ENCODE results near the gene ZBED3. TPM values are rescaled to one million over a fixed set of nuclear protein-coding genes. Genes with fewer than 3 reads are reported as not detected.

Gene ZBED3
- total RNA-seq, 1 experiment from 2014 or later = 6.8 TPM

GRCh38 chr5:77087484-77088261 lies 588 bp upstream of the ZBED3 start:
- intact Hi-C loops (cut with micrococcal nuclease; ENCODE audit: unreplicated experiment) = no loop called here
- H3K27me3 ChIP-seq (ENCODE audit: control insufficient read depth, insufficient read depth, low read length) = no peaks in the 10 kb centered on the region
- H3K36me3 ChIP-seq (ENCODE audit: control insufficient read depth, insufficient read depth, low read length) = peaks cover 2% of the 10 kb centered on the region; the same call in 1 of the 2 replicates
- peak overlapping the region; percentile 79 to 84 for H3K4me3 ChIP-seq (ENCODE audit: low read depth in 2 of 2, low read length in 2 of 2)
- in situ Hi-C loops (cut with HindIII; ENCODE audit: low pct_unique_long_range_greater_than_20kb, low sequenced_read_pairs) = no loop called here
- ChIA-PET POLR2A (interaction anchor here (0.6 kb wide), 1 partner anchor 719 kb away, joined by 4 read pairs; no protein-coding TSS in a partner anchor), CTCF (no interaction called here)
- DNase-seq (ENCODE audit: low read depth, low spot score) = no peak
- ATAC-seq = no peak
- no peak for TF ChIP-seq REST (IDR thresholded peaks at IDR 0.05; ENCODE audit: insufficient read depth in 1 of 2, low read depth in 2 of 2, low read length in 1 of 2)
- TF ChIP-seq CTCF (IDR thresholded peaks at IDR 0.05) = no peak
- no peak for TF ChIP-seq TCF7L2 (IDR thresholded peaks at IDR 0.05; ENCODE audit: low read depth, low read length)
- TF ChIP-seq POLR2AphosphoS5 (IDR thresholded peaks at IDR 0.05; ENCODE audit: low read depth, low read length) = no peak
- no peak for TF ChIP-seq SIN3A (IDR thresholded peaks at IDR 0.05; ENCODE audit: borderline replicate concordance, insufficient read depth, low read depth, low read length)
- BruUV-seq (replicated peaks) = no TSS peak
- H3K4me1 ChIP-seq (ENCODE audit: control insufficient read depth, insufficient read depth, low read length) = peaks cover 14% of the 10 kb centered on the region
- no peaks in the 10 kb centered on the region for H3K9me3 ChIP-seq (ENCODE audit: control insufficient read depth, insufficient read depth, low read depth, low read length)
- peak overlapping the region; percentile 94 for H3K27ac ChIP-seq (ENCODE audit: low read length)

GRCh38 chr5:77086368-77086688 lies 757 bp downstream of the ZBED3 start:
- peaks cover 2% of the 10 kb centered on the region; the same call in 1 of the 2 replicates for H3K36me3 ChIP-seq (ENCODE audit: control insufficient read depth, insufficient read depth, low read length)
- no peak for DNase-seq (ENCODE audit: low read depth, low spot score)
- H3K27ac ChIP-seq (ENCODE audit: low read length) = peak overlapping the region; percentile 94
- CTCF ChIA-PET = interaction anchor here (0.6 kb wide), 1 partner anchor 43 kb away, joined by 7 read pairs; no protein-coding TSS in a partner anchor
- in situ Hi-C loops (cut with HindIII; ENCODE audit: low pct_unique_long_range_greater_than_20kb, low sequenced_read_pairs) = no loop called here
- peaks cover 14% of the 10 kb centered on the region for H3K4me1 ChIP-seq (ENCODE audit: control insufficient read depth, insufficient read depth, low read length)
- TF ChIP-seq CTCF (IDR thresholded peaks at IDR 0.05) = no peak
- TF ChIP-seq SIN3A (IDR thresholded peaks at IDR 0.05; ENCODE audit: borderline replicate concordance, insufficient read depth, low read depth, low read length) = no peak
- TF ChIP-seq REST (IDR thresholded peaks at IDR 0.05; ENCODE audit: insufficient read depth in 1 of 2, low read depth in 2 of 2, low read length in 1 of 2) = no peak
- BruUV-seq (replicated peaks) = no TSS peak
- H3K27me3 ChIP-seq (ENCODE audit: control insufficient read depth, insufficient read depth, low read length) = no peaks in the 10 kb centered on the region
- no peaks in the 10 kb centered on the region for H3K9me3 ChIP-seq (ENCODE audit: control insufficient read depth, insufficient read depth, low read depth, low read length)
- intact Hi-C loops (cut with micrococcal nuclease; ENCODE audit: unreplicated experiment) = no loop called here
- peak overlapping the region; percentile 79 to 84 for H3K4me3 ChIP-seq (ENCODE audit: low read depth in 2 of 2, low read length in 2 of 2)
- no peak for ATAC-seq
- POLR2A ChIA-PET = interaction anchor here (0.6 to 0.7 kb wide), 2 partner anchors 79 to 127 kb away, joined by 3 read pairs; no protein-coding TSS in a partner anchor

Data from Panc1 (cell line).